ENCODE measurements around the gene SH3RF3.

Gene SH3RF3

DNA sequence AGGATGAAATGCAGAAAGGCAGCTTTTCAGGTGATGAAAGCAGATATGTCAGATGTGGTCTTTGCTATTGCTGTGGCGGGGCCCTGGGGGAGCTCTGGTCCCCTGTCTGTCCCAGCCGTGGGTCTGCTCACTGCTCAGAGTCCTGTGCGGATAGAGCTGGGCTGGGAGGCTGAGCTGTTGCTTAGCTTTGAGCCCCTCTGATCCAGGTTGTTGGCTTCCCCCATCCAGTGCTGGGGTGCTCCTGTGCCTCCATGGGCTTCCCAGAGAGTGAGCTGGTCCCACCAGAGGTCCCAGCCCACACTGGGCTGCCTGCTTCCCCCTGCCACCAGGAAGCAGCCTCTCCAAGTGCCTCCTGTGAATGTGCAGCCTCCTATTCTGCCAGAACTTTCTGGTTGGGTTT, 55.4 kb downstream of the SH3RF3 start:
- no peak for DNase-seq (ENCODE audit: low read depth)

DNA sequence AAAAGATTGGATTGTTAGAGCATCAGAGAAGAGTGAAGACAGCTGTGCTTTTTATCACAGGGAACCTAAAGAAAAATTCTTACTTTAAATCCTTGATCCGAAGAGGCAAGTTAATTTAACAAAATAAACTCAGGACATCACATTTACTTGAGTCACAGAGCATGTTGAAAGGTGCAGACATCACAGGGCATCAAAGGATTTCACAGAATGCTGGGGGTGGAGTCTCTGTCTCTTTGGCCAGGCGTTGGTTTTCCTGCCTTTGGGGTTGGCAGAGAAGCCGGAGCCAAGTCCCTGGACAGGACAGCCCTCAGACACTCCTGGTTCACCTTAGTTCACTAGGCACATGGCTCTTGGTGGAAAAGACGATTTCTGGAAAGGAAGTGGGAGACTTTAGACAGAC, 56.3 kb downstream of the SH3RF3 start:
- DNase-seq (ENCODE audit: low read depth), result peak; percentile 41

DNA sequence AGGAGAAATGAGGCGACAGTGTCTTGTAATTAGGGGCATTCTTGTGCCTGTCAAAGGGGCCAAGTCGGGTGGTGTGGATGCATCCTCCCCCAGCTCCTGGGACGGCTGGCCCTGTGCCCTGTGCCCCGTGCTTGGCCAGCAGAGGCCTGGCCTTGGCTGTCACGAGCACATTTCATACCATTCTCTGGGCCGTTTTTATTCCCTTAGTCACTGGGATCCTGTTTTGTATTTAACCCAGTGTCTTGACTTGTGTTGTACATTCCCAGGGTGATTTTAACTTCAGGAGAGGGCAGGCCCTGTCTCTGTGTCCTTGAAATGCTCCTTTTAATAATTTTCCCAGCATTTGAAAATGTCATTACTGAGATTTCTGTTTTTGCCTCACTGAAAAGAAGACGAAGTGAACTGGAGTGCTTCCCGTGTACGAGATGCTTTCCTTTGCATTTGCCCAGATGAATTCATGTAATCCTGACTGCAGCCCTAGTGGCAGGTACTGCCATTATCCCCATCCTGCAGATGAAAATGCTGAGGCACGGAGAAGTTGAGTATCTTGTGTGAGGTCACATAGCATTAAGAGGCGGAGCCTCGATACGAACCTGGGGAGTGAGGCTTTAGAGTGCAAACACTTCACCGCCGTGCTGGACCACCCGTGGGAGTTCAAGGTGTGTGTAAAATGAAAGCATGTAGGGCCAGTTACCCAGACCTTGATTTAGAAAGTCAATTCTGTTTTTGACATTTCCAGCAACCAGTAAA, 57.0 kb downstream of the SH3RF3 start:
- peak; percentile 77 for DNase-seq (ENCODE audit: low read depth)

DNA sequence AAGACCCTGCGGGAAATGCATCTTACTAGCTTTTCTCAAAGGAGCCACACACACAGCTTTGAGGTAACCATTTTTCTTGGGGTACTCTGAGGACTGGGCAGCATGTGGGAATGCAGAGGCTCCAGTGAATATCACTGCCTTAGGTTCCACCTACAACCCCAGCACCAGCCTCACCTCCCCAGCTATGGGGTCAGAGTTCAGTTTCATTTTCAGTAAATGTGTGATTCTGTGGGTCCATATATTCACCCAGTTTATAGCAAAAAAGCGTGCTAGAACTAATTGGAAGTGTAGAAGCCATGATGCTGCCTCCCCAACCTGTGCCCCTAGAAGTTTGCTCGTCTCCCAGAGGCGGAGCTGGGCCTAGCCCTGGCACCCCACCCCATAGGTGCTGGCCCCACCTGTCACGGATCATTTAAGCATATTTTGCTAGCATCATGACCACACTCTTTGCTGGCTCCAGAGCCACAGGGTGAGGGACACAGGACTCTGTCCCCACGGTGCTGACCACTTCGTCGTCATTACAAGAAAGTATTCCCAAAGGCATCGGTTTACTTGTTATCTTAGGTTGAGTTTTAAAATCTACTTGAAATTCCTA, 57.7 kb downstream of the SH3RF3 start:
- DNase-seq (ENCODE audit: low read depth), result no peak

DNA sequence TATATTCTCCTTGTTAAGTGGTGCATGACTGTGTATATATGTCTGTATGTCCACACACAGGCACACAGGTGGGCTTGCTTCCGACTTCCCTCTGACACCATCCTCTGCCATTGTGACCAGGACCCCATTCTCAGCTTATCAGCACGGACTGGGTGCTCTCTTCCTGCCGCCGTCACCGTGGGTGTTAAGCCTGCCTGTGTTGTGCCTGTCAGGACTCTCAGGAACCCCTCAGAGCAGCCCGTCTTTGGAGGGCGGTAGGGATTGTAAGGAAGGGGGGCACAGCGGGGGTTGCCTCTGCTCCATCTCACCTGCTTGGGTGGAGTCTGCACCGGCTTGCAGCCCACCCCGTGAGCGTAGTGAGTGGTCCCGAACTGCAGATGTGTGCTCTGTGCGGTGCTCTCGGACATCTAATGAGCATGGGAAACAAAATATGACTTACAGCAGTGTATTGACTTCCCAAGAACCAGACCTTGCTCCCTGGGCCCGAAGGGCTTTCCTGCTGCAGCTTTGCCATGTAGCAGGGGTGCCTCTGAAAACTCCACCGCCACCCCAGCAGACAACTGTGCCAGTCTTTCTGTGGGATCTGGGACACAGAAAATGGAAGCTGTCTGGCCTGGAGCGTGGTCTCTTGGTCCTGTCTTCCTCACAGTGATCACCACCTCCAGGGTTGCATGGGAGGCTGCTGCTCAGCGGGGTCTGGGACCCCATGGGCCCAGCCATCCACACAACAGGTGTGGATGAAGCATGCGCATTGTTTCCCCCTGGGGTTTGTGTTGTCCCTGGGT, 58.9 kb downstream of the SH3RF3 start:
- no peak for DNase-seq (ENCODE audit: low read depth)

DNA sequence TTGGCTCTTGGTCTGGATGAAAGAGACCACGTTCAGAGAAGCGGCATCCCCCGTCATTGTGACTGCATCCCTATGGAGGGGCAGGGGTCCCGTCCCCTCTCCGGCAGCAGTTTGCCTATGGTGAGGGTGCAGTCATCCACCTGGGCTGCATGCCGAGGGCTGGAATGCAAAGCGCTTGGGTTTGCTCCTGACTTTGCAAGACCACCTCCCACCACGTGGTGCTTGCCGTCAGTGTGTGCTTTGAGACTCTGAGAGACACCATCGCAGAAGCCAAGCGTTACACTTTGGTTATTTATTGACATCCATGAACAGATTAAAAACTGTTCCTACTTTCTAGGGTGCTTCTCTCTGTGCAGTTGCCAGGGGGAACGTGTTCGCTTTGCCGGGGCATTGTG, 59.5 kb downstream of the SH3RF3 start:
- no peak for DNase-seq (ENCODE audit: low read depth)

DNA sequence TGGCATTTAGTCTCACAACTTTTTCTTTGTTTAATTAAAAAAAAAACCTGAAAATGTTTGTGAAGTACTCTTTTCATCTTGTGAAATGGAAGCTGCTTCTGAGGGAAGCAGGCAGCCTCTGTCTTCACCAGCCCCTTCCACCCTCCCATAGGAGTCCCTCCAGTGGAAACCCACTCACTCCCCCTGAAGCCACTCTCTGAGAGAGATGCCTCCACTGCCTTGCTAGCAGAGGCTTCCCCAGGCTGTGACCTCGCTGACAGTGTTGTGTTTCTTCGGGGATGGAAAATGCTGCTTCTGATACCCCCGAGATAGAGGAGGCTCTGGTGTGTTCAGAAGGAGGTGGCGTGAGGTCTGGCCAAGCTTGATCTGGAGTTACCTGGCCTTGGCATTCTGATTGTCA, 59.9 kb downstream of the SH3RF3 start:
- no peak for DNase-seq (ENCODE audit: low read depth)

DNA sequence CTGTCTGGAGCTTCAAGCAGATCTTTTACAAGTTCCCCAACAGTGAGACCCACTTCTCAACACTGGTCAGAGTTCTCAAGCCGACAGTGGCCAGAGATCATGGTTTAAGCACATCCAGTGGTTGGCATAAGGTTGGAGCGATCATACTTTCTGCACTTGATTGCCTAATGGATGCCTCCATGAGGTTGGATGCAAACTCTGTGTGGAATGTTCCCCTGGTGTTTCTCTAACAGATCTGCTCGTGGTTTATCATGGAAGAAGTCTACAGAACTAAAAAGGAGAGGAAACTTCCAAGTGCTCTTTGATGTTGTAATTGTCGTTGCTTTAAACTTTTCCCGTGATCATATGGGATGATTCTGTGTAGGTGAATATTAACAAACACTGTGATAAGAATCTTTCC, 60.7 kb downstream of the SH3RF3 start:
- DNase-seq (ENCODE audit: low read depth), result no peak

DNA sequence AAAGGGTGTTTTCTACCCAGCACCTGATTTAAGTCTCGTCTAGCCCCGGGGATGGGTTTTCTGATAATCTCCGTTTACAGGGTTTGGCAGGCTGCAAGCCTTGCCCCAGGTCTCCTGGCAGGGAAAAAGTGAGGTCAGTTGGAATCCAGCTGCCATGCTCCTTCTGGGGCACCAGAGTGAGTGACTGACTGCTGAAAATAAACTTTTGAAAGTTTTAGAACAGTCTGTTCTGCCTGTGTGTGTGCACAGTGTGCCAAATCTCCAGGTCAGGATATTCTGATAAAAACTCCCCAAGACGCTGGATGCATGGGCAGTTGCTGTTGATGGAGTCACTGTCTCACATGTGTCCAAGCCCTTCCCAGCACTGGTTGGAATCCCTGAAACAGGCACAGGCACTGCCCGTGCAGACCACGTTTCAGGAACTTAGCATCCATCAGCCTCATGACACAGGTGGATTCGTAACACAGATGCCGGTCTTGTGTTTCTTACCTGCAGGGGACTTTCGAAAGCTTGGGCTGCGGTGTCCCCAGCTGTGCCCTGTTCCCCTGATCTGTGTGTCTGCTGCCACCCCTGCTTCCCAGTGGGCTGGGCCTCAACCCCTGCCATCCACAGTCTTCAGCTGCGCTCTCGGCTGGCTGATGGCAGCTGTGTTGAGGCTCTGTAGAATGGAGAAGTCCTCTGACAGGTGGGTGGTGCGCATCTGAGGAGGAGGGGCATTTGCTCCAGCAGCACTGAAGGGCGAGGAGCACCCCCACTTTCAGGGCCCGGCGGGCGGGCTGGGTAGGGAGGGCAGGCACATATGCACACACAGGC, 65.0 kb downstream of the SH3RF3 start:
- no peak for DNase-seq (ENCODE audit: low read depth)

DNA sequence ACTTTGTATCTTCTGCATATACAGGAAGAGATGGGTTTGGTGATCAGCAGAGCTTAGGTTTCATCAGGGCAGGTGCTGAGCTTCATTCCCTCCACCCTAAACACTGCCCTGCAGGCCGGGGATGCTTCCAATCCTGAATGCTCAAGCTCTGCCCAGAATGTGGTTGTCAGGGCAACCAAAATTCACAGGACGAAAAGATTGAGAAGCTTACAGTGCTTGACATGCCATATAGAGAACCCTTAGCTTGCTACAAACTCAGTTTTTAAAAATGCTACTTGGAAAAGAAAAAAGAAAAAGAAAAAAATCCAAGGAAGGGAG, 65.6 kb downstream of the SH3RF3 start:
- DNase-seq (ENCODE audit: low read depth), result no peak

DNA sequence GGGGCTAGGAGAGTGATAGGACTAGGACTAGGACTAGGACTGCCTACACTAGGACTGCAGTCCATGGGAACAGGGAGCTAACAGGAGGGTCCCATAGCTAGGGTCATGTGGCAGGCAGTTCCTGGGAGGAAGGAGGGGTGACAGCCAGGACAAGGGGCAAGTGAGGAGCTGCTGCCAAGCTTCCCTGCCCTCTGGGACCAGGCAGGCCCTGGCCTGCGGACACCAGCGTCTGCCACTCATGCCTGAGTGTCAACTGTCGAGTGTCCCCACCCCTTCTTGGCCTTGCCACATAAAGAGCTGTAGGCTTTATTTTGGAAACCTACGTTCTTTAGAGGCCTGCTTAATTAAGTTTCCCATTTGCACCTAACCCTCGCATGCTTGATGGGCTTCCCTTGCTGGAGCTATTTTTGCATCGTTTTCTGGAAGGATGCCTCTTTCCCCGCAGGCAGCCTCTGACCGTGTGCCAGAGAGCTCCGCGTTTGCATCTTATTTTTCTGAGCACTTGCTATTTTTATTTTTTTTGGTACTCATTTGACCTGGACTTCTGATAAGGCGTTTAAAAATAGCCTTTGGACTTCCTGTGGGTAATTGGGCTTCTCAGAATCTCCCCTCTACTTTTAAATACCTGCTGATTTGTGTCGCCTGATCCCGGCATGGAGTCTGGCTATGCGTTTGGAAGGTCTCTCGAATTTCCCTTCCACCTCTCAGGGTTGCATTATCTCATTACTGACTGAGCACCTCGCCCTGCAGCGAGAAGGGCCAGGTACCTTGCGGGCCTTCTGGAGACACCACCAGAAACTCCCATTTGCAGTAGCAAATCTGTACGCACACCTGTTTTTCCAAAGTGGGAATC, 66.4 kb downstream of the SH3RF3 start:
- no peak for DNase-seq (ENCODE audit: low read depth)

DNA sequence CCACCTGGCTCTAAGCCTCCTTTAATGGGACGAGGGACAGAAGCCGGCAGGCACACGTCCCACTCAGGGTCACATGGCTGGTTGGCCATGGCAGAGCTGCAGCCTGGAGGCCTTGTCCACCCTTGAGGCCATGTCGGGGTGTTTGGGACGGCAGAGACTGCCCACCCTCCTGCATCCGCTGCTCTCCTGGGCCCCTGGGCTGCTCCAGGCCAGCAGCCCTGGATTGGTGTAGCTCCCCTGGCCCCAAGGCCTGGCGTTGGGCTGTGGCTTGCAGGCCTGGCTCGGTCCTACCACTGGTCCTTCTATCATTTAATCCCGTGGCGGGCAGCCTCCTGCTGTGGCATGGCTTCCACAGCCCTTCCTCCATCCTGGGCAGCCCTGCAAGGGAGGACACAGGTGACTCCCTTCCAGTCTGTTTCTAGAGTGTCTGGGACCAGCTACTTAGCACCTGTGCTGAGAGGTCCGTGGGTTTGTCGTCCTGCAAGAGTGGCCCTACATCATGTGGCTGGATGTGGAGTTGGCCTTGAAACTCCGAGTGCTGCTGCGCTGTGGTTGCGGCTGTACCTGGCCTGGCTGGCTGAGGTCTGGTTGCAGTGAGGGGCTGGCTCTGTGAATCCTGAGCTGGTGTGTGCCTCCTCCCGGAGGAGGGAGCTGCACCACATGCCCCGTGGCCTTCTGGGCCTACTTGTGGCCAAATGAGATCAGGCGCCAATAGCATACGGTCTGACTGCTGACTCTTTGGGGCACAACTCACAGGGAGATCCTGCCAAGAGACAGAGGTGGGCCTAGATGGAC, 67.3 kb downstream of the SH3RF3 start:
- DNase-seq (ENCODE audit: low read depth), result no peak

DNA sequence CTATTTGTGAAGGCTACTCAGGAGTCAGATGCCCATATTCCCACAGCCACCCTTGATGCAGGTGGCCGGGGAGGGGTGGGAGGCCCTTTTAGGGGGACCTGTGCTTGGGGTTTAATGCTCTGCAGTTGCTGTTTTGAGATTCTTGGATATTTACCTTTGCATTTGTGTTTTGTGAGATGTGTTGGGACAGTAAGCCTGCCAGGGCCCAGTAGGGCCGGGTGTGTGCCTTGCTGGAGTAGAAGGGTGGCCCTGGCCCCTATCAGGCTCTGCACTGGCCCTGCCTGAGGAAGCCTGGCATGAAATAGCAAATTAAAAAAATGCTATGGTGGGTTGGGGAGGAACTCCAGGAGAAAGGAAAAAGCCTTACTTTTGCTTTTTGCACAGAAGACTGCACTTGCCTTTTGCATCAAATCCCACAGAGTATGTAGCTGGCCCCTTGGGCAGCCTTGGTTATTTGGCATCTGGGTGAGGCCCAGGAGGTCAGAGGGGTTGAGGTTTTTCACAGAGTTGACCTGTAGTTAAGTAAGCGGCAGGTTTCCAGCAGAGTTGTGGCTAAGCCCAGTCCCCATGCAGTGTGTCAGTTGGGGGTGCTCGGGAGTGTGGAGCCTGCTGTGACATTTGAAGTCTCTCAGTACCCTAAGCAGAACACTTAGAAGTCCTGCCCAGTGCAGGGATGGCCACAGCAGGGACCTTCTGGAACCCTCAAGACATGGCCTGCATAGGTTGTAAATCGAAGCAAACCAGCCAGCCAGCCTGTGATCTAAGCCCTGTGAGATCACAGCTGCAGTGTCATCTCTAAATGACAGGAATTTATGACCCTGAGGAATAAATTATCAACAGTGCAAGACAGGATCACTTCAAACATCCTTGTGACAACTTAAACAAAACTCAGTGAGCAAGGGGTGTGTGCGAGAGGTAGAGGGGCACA, 68.8 kb downstream of the SH3RF3 start:
- no peak for DNase-seq (ENCODE audit: low read depth)

DNA sequence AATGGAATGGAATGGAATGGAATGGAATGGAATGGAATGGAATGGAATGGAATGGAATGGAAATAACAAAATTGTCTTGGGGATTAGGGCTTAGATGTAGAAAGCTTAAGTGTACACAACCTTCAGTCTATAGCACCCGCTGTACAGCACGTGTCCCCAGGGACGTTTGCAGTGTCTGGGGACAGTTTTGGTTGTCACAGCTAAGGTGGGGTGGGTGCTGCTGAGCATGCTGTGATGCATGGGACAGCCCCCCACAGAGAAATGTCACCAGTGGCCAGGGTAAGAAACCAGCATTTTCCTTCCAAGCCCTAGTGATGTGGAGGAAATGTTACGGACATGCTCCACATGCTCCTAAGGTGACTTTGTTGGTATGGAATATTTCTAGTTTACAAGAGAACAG, 70.8 kb downstream of the SH3RF3 start:
- DNase-seq (ENCODE audit: low read depth), result no peak

DNA sequence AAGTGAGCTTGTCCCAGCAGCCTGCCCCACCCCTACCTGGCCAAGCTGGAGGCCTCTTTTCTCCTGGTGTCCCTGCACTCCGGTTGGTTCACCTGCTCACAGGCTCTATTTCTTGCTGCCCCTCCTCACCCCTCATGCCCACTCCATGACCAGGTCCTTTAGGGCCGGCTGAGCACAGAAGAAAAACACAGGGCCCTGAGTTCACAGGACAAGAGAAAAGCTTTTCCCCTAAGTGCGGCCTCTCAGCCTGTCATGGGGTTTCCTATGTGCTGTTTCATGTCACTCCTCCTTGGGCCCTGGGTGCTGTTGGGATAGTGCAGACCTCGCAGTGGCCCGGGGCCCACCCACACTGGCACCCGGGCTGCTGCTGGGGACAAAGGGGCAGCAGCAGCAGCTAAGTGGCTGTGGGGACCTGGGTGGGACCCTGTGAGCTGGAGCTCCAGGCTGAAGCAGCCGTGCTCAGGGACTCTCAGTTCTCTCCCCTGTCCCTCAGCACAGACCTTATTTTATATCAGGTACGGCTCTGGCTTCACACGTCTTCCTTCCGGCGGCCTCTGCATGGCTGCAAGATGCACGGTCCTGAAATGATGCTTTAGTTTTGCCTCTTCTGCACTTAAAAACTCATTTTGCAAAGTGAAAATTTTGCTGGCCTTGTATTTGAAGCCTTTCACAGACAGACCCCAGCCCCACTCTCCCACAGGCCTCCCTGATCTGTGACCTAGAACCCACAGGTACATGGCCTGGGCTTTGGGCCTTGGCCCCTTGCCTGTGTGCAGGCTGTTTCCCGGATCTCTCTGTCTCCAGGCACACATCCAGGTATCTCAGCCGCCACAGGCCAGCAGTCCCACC, 71.8 kb downstream of the SH3RF3 start:
- no peak for DNase-seq (ENCODE audit: low read depth)

DNA sequence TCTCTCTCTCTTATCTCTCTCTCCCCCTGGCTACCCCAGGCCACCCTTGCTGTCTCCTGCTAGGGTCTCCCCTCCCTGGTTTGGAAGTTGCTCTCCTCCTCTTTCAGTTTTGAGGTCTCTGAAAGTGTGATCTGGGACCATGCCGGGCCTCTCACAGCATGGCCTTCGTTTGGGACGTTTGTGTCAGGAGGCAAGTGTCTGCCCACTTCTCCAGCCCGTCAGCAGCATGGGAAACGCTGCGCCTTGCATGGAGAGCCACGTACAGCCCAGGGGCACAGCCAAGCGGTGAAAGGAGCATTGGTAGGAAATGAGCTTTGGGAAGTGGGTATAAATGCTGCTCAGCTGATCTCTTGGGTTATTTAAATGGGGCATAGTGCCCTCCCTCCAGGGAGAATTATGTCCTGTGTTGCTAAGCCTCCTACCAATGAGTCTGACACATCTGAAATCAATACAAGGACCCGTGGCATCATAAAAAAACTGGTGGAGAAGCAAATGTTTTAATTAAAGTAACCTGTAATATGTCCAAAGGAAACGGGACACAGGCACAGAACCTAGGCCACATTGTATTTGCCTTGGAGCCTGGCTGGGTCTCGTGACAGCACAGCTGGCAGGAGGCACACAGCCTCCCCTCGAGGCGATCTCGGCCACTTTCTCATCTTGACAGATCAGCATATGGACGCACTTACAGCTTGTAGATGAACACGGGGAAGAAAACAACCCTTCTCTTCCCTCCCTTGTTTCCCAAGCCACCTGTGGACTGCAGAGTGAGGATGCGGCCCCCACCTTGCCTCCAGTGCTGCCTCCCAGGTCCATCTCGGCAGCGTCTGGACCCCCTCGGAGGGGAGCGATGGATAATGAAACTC, 72.7 kb downstream of the SH3RF3 start:
- DNase-seq (ENCODE audit: low read depth), result no peak

DNA sequence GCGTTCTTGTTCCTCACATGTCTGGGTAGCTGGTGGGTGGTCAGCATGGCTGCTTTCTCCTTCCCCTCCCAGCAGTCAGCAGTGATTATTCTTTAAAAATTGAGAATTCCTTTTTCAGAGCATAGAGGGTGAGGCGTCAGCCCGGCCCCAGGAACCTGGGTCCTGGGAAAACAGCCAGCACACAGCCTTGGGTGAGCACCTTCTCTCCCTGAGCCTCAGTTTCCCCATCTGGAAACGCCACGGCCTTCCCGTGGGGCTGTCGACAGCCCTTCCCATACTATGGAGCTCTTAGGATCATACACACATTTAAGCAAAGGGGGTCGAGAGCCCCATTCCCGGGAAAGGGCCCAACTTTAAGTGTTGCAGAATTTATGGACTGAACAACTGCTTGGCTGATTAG, 73.5 kb downstream of the SH3RF3 start:
- no peak for DNase-seq (ENCODE audit: low read depth)

Measured in GM04504 (cell line).